Urothelium cell line (cell line): ENCODE results near the gene RBBP8NL.
A peak's percentile ranks its signal among the peaks of the same experiment; 100 is the strongest.

ENCODE experiments used
- DNase-seq: peaks from one replicate; pipeline ENCODE4 v3.0.0; 2011; ENCODE audit warnings: low spot score, mixed read lengths
- FAIRE-seq: peaks from 2 replicates; lab custom pipeline; 2011; peaks lifted over from hg19 to GRCh38; lab: Jason Lieb, UNC

The RBBP8NL gene

DNA sequence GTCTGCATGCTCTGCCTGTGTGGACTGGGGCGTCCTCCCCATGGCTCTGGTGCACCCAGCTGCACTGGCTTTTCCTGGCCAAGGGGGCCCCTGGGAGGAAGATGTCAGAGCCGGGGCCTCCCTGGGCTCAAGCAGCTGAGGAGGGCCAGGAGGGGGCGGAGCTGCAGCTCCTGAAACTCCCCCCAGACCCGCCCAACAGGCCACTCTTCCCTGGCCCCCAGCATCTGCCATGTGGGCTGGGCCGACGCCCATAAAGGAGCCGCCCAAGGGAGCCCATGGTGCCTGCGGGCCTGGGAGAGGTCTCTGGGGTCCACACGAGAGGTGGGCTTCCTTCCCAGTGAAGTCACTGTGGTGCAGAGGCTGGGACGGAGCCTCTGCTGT is 4.0 kb downstream of the RBBP8NL start:
- DNase-seq (no peak), FAIRE-seq (no peak)

GRCh38 chr20:62422636-62423325 is 4.6 kb downstream of the RBBP8NL start:
- FAIRE-seq (no peak), DNase-seq (no peak)

DNA sequence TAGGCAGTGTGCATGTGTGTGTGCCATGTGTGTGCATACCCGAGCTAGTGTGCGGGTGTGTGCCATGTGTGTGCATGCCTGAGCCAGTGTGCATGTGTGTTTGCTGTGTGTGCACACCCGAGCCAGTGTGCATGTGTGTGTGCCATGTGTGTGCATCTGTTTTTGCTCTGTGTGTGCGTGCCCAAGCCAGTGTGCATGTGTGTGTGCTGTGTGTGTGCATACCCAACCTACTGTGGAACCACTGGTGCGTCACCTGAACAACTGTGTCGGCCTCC is 5.7 kb downstream of the RBBP8NL start:
- DNase-seq (no peak), FAIRE-seq (no peak)

- peak; percentile 99 for FAIRE-seq
These were observed 6.3 kb downstream of the RBBP8NL start for GRCh38 chr20:62420846-62421715.

GRCh38 chr20:62419759-62420158 is 7.6 kb downstream of the RBBP8NL start:
- DNase-seq (no peak), FAIRE-seq (no peak)

More at GRCh38 chr20:62420846-62421715, 6.3 kb downstream of the RBBP8NL start:
- DNase-seq = no peak

DNA sequence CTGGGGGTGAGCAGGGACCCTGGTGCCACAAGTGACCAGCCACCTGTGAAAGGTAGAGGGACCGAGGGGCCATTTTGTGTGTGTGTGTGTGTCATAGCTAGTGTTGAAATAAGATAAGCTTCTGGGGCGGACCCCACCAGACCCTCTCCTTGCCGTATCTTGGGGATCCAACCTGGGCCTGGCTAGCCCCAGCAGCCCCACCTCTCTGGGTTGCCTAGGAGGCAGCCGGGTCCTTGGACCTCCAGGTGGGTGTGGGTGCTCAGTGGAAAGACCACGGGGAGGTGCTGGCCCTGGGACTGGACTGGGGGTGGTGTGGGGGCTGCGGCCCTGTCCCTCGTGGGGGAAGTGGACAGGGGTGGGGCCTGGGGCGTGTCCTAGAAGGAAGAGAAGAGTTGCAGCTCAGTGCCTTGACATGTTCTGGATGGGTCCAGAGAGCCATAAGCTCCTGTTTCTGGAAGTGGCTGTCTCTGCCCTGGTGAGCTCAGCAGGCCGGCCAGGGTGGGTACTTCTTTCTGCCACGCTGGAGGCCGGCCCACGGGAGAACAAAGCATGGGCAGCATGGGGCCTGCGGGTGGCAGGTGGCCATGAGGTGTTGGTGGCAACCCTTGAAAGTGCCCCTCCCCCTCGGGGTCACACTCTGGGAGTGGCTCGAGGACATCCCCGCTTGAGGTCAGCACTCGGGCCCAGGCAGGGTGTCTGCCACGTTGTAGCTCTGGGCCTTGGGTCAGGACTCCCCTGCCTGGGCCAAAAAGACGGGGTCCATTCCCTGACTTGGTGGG is 8.4 kb downstream of the RBBP8NL start:
- FAIRE-seq (no peak), DNase-seq (no peak)

GRCh38 chr20:62417981-62418708 is 9.2 kb downstream of the RBBP8NL start:
- DNase-seq (no peak), FAIRE-seq (no peak)

DNA sequence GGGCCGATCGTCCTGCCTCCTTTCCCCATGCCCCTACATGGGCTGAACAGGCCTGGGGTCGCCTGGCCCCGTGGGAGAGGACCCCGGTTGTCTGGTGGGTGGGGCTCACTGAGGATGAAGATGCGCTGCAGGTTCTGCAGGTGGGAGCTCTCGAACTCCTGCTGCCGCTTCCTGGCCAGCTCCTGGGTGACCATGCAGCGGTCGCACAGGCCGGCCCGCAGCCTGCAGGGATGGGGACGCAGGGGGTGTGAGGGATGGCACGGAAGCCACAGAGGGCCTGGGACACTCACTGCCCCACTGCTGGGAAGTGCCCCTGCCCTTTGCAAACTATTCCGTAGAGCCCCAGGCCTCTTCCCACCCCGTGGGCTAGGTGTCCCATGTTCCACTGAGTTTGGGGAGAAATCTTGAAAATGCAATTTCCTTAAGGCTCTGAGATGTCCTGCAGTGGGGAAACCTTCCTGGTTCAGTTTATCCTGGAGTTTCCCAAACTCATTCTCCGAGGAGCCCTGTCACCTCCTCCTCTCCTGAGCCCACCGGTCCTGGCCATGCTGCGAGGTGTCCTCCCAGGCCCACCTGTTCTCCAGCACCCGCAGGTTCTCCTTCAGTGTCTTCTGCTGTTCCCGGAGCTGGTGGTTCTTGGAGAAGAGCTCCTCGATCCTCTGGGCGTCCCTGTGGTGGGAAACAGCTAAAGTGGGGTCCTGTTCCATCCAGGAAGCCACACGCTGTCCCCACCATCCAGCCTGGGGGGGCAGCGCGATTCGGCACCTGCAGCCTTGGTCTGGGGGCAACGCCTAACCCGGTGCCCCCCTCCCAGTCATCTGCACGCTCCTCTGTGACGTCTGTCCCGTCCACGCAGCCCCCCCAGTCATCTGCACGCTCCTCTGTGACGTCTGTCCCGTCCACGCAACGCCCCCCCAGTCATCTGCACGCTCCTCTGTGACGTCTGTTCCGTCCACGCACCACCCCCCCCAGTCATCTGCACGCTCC is 10.4 kb downstream of the RBBP8NL start:
- no peak for FAIRE-seq
- DNase-seq = no peak

DNA sequence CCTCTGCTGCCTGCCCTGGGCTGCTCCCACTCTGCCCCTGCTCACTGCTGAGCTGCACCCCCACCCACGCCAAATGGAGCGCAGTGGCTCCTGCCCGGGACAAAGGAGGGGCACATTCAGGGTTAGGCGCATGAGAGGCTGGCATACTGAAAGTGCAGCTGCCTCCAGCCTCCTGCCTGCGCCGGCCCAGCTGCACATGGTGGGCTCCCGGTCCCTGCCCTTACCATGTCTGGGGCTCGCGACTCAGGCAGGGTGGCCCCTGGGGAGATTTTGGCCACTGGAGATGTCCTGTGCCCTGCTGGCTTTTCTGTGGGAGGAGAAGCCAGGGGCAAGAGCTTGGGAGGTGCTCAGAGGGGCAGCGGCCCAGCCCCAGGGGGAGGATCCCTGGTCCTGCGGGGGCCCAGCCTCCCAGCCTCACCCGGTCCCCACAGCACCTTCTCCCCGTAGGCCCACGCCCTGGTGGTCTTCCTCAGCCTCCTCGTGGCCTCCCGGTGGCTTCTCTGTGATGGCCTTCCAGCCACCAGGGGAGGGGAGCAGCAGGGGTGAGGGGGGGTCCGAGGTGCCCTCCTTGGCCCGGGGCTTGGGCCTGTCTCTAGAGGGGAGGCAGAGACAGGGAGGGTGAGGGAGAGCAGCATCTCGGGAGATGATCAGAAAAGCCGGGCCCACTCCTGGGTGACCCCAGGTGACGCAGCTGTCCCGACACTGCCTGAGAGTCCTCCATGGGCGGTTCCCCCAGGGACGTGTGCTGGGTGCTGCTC is 11.8 kb downstream of the RBBP8NL start:
- FAIRE-seq (no peak), DNase-seq (no peak)

GRCh38 chr20:62413896-62414481 is 13.3 kb downstream of the RBBP8NL start:
- FAIRE-seq (no peak), DNase-seq (peak; percentile 52)

- FAIRE-seq = no peak
These were observed 14.2 kb downstream of the RBBP8NL start for GRCh38 chr20:62413025-62413570.

DNA sequence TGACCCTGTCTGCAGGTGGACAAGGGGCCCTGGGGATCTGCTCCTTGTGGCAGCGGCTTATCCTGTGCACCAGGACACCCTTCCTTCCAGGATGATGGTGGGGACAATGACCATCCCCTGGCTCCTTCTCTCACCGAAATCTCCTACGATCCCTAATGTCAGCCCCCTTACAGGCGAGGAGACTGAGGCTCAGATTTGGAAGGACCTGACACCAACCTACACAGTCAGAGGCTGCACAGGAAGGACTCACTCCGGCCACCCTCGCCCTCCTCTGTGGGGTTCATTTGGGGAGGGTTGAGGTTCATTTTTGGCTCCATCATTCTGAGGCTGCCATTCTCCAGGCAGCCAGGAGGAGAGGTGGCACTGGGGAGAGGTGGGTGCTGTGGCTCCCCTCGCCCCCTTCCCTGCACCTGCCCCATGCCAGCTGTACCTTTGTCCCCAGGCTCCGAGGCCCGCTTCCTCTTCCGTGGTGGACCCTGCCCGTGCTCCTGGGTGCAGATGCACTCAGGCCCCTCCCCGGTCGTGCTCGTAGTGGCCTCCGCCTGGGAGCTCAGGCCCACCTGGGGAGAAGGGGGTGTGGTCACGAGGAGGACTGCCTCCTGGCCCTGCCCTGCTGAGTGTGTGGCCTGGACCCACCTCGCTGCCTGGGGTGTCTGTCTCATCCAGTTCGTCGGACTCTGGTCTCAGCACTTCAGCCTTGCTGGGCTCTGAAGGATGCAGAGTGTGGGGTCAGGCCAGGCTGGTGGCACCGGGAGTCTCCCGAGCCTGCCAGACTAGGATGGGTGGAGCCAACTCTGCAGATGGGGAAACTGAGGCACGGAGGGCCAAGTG is 14.9 kb downstream of the RBBP8NL start:
- no peak for FAIRE-seq
- DNase-seq = no peak

More at GRCh38 chr20:62413025-62413570, 14.2 kb downstream of the RBBP8NL start:
- no peak for DNase-seq

- FAIRE-seq (no peak), DNase-seq (no peak)
These were observed 15.7 kb downstream of the RBBP8NL start for GRCh38 chr20:62411479-62412193.

GRCh38 chr20:62410746-62411478 is 16.4 kb downstream of the RBBP8NL start:
- FAIRE-seq (no peak), DNase-seq (no peak)

GRCh38 chr20:62409931-62410745 is 17.2 kb downstream of the RBBP8NL start:
- FAIRE-seq = peak; percentile 88

More at GRCh38 chr20:62409931-62410745, 17.2 kb downstream of the RBBP8NL start:
- DNase-seq = peak; percentile 68
